Occipital lobe (tissue), 2 donors: Measurements from ENCODE around the gene ZNF429. TPM values are rescaled to one million over a fixed set of nuclear protein-coding genes. Genes with fewer than 3 reads are reported as not detected.
"Not testable (repeated sequence)": the region's sequence is repeated elsewhere in the genome, so short reads cannot be mapped to it uniquely, and the experiment has no call there.

Experiments
- DNase-seq: peaks from one replicate; lab custom pipeline; 2025; lab: John Stamatoyannopoulos, UW
- total RNA-seq: library from RNA; depleted of rRNA; stranded (reverse); fragments of >200 nt; gene quantifications from one replicate; pipeline ENCODE4 v1.2.3, GENCODE V29; 2014

The ZNF429 gene
- total RNA-seq, 1 donor from 2014 or later = 25.9 TPM

DNA sequence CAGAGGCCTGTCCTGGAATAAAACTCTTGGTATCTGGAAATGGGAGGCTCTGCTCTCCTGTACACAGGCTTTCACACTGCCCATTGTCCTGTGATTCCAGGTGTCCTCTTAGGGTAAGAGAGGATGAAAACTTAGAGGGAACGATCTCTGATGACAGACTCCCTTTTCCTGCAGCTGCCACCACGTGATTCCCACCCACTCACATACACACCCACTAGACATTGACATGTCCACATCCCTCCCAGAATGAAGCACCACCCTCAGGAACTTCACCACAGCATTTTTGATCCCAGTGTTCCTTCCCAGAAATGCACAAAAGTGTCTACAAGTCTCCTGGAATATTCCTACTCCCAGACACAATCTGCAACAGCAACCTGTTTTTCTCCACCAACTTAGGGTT, 8.2 kb downstream of the ZNF429 start:
- DNase-seq = no peak

DNA sequence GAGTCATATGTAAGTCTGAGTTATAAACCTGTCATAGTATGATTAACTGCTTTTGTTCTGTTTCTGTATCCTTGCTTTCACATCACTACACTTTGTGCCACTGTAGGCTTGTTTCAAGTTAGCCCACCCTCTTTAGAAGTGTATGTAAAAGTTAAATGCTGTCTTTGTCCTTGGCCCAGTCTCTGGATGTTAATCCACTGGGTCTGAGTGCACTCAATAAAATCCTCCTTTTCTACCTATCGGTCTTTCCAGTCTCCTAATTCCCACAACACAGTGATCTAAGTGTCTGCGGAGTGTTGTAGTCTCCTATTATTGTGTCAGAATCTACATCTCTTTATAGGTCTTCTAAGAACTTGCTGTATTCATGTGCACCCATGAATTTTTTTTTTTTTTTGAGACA, 14.1 kb downstream of the ZNF429 start:
- no peak for DNase-seq

DNA sequence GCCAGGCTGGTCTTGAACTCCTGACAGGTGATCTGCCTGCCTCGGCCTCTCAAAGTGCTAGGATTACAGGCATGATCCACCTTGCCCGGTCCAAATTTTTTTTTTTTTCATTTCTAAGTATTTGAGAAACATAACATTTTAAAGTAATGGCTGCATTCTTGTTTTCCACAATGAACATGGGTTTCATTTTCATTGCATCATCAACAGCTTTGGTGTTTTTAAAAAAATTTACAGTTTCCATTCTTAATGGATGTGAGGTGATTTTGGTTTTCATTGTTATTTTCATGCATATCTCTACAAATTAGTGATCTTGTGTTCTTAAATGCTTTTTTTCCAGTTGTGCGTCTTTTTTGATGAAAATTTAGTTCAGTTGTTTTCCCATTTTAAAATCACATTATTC, 27.5 kb downstream of the ZNF429 start:
- no peak for DNase-seq

DNA sequence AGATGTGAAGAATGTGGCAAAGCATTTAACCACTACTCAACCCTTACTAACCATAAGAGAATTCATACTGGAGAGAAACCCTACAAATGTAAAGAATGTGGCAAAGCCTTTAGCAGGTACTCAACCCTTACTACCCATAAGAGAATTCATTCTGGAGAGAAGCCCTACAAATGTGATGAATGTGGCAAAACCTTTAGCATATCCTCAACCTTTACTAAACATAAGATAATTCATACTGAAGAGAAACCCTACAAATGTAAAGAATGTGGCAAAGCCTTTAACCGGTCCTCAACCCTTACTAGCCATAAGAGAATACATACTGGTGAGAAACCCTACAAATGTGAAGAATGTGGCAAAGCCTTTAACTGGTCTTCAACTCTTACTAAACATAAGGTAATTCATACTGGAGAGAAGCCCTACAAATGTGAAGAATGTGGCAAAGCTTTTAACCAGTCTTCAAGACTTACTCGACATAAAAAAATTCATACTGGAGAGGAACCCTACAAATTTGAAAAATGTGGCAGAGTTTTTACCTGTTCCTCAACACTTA, 31.4 kb downstream of the ZNF429 start:
- not testable (repeated sequence) for DNase-seq

DNA sequence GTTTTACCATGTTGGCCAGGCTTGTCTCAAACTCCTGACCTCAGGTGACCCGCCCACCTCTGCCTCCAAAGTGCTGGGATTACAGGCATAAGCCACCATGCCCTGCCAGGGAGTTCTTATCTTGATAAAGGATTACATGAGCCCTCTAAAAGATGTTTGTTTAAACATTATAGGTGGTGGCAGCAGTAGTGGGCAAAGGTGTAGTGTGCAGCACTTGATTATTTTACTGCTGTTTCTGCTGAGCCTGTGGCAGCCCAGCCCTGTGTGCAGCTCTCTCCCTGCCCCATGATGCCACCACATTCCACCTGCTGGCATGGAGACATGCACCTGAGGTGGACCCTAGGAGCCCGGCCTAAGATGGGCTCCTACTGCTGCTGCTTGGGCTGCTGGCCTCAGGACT, 54.0 kb downstream of the ZNF429 start:
- no peak for DNase-seq

DNA sequence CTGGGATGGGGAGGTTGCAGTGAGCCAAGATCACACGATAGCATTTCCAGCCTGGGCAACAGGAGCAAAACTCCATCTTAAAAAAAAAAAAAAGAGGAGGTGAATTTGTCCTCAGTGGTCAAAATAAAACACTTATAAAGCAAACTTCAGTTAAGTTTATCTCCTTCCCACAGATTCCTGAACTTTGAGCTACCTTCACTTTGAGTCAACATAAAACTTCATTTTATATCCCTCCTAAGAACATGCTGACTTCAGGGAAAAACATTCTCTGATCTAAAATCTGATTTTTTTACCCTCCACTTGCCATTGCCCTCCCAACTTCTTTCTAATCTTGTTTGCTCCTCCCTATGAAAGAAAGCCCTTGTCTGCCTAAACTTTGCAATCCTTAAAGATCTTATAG, 59.0 kb downstream of the ZNF429 start:
- DNase-seq = no peak

DNA sequence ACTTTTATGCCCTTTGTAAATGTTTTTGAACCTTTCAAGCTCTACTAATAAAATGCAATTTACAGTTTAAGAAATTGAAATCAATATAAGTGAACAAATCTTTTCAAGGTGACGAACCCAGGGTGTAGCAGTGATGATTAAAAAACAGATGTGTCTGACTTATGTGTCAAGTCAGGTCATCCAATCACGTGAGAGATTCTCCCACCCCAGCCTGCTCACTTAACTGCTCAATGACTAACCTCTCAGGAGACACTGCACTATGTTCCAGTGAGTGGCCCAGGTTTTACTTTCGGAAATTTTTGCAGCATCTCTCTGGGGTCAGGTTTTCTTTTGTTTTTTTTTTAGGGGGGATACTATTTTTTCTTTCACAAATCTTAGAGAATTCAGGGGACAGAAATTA, 60.7 kb downstream of the ZNF429 start:
- no peak for DNase-seq

DNA sequence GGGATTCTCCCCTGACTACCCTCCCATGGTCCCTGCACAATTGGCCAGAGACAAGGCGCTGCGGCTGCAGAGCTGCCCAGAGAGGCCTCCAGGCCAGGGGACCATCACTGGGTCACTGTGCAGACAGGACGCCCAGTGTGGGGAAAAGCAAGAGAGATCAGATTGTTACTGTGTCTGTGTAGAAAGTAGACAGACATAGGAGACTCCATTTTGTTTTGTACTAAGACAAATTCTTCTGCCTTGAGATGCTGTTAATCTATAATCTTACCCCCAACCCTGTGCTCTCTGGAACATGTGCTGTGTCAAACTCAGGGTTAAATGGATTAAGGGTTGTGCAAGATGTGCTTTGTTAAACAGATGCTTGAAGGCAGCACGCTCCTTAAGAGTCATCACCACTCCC, 62.4 kb downstream of the ZNF429 start:
- DNase-seq = not testable (repeated sequence)

DNA sequence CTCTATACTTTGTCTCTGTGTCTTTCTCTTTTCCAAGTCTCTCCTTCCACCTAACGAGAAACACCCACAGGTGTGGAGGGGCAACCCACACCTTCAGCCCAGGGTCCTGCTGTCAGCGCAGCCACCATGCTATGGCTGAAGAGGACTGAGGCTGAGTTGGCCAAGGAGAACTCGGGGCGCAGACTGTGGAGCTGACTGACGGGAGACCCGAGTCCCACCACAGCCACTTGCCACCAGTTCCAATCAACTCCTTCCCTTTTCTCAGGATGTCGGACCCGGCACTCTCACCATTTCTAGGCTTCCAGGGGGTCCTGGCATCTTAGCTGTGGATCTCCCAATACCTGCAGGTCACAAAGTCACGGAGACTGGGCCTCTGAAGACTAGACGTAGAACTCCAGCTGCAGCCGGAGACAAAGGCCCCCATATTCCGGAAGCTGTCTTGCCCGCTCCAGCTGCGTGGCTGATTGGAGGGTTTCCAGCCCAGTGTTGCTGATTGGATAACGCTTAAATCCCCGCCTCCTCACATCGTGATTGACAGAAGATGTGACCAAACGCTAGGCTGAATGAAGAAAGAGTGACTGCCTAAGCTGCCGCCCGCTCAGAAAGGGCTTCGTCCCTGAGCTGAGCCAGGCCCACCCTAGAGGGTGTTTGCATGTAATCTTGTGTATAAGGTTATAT, 63.6 kb downstream of the ZNF429 start:
- peak; percentile 91 for DNase-seq

DNA sequence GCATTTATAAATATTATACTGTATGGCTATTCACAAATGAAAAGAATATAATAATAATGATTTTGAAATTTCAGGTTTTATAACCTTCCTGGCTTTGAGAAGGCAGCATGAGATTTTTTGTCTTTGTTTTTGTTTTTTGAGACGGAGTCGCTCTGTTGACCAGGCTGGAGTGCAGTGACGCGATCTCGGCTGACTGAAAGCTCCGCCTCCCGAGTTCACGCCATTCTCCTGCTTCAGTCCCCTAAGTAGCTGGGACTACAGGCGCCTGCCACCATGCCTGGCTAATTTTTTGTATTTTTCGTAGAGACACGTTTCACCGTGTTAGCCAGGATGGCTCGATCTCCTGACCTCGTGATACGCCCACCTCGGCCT, 64.1 kb downstream of the ZNF429 start:
- peak; percentile 66 for DNase-seq

DNA sequence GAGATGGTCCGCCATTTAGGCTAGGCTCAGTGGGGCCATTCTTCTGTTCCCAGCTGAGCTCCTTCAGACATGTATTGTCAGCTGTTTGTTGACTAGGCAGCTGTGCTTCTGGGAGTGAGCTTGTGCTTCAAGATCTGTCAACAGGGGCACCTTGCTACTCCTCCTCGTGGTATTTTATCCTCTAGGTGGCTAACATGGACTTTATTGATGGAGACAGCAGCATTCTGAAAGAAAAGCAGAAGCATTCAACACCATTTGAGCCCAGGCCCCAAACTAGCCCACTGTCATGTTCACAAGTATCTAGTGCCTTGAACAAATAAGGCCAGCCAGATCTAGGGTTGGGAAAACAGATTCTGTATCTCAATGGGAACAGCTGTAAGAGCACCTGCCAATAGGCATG, 65.9 kb downstream of the ZNF429 start:
- no peak for DNase-seq

DNA sequence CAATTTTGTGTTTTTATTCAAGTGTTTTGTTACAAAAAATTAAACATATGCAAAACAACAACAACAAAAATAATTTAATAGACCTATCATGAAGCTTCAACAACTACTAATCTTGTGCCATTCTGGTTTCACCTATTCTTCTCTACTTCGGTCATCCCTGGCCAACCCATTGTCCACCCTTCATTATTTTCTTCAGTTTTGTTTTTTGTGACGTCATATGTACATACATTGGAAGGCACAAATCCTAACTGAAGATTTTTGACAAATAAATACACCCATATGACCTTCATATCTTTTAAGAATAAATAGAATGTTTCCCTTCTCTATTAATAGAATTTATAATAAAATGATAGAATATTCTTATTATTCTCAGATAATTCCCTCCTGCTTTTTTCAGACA, 69.2 kb downstream of the ZNF429 start:
- no peak for DNase-seq

DNA sequence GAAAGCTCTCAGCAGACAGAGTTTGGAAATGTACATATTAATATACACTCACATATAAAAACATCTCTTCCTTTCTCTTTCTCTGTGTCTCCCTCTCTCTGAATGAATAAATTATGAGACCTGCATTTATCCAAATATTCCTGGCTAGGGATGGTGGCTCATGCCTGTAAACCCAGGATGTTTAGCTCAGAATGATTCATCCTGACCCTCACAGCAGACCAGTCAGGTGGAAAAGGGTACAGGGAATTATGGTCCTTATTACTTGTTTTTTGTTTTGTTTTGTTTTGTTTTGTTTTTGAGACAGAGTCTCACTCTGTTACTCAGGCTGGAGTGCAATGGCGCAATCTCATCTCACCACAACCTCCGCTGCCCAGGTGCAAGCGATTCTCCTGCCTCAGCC, 71.1 kb downstream of the ZNF429 start:
- no peak for DNase-seq

DNA sequence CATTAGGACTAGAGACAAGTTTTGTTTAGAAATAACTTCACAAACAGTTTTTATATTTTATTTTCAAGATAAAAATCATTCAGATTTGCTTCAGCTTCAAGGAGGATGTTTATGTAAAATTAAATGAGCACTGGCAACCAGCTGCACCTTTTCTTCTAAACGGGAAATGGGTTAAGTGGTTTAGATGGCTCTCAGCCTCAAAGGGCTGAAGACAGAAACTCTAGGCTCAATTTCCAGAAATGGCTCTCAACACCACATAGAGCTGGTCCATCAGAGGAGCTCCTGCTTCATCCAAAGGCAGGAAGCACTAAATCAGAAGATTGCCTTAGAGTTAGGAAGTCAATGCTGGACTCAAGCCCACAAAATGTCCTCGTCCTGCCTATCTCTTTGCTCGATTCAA, 74.7 kb downstream of the ZNF429 start:
- no peak for DNase-seq

DNA sequence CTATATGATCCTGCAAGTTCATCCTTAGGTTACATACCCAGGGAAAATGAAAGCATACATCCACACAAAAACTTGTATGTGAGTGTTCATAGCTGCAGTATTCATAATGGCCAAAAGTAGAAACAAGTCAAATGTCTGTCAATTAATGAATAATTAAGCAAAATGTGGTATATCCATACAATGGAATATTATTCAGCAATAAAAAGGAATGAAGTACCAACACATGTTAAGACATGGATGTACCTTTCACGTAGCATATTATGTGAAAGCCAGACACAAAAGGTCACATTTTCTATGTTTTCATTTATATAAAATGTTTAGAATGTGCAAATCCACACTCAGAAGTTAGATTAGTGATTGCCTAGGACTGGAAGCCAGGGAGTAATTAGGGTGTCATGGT, 75.4 kb downstream of the ZNF429 start:
- no peak for DNase-seq

DNA sequence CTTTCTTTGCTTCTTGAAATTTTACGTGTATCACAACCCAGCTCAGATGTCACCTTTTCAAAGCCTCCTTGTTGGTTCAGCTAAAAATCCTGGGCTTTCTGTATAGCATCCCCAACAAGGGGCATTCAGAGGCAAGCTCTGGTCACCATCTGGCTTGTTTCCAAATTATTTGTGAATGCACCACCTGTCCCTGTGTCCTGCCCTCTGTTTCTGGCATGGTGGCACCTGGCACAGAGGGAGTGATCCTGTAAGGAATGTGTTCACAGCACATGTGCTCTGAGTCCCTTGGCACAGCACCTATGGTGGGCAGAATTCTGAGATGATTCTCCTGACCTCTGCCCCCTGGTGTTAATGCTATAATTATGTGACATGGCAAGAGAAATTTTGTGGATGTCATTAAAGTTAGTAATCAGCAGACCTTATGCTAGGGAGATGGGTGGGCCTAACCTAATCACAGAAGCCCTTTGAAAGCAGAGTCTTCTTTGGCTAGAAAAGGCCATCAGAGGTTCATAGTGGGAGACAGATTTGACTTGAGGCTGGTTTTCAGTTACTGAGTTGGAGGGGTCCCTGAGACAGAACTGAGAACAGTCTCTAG, 76.3 kb downstream of the ZNF429 start:
- DNase-seq = no peak

DNA sequence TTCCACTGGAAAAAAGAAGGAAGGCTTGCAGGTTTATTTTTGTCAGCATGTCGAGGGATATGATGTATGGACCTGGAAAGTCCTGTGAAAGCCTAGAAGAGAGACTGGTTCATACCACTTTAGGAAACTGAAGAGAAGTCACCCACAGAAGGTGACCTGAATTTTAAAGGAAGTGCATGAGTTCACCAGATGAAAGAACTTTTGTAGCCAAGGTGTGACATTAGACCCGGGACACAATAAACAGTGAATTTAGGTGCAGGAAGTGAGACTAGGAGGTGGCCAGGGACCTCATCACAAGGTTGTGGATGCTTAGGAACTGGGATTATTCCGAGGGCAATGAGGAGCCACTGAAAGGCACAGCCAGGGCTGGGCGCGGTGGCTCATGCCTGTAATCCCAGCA, 79.1 kb downstream of the ZNF429 start:
- DNase-seq = no peak

DNA sequence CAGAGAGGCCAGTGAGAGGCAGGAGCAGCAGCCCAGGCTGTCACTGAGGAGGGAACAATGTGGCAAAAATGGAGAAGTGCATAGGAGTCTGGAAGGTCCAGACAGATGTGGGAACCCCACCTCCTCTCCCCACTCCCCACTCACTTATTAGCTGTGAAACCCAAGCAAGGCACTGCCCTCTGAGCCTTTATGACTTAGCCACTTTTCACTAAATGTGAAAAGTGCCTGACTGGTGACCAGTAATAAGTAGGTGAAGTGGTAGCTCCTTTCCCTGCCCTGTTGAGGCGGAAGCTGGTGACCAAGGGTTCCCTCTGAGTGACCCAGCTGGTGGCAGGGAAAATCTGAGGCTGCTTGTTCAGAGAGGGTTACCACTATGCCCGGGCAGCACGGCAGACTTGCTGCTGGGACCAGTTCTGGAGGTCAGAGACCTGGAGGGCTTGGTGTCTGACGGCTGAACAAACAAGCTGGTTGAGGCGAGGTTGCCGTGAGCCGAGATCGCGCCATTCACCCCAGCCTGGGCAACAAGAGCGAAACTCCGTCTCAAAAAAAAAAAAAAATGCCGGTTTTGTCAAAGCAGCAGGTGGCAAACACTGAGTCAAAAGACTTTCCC, 80.0 kb downstream of the ZNF429 start:
- no peak for DNase-seq

DNA sequence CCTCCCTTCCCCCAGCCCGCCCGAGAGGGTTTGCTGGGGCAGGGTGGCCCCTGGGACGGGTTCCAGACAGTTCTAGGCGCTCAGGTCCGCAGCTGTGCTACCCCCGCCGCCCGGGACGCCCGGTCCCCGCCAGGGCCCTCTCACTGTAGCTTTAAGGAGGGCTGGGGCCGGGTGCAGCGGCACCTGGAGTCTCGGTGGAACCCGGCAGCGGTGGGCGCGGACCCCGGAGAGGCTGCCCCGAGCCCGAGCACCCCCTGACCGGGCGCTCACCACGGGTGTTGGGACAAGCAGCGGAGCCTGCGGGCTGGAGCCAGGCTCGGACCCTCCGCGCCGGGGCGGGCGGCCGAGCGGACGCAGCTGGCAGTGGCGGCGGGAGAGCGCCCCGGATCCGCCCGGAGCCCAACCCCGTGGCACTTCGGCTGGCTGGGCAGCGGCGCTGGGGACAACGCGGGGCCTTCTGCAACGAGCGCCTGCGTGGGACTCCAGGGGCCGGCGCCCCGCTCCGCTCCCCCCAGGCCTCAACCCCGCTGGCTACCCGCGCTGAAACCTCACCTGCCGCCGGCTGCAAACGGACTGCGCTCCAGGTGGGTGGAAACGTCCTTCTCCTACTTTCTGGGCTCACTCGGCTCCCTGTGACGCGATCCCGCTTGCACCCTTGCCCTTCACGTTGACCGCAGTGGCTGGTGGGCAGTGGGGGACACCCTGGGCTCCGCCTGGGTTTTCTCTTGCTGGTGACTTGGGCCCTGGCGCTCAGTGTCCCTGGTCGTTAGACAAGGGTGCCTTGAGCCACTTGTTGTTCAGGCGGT, 81.1 kb downstream of the ZNF429 start:
- no peak for DNase-seq

DNA sequence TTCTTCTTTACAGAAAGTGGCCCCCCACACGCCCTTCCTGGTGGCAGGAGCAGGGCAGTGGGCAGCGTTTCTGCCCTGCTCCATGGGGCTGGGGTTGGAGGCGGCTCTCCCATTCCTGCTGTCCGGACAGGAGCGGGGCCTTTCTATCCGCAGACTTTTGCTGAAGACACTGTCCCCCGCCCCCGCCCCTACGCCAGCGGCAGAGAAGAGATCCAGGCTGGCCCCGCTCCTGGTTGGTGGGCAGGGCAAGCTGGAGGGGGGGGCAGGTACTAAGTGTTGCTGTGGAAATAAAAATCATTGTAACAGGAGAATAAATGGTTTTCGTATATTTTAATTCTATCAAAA, 81.7 kb downstream of the ZNF429 start:
- DNase-seq = no peak

DNA sequence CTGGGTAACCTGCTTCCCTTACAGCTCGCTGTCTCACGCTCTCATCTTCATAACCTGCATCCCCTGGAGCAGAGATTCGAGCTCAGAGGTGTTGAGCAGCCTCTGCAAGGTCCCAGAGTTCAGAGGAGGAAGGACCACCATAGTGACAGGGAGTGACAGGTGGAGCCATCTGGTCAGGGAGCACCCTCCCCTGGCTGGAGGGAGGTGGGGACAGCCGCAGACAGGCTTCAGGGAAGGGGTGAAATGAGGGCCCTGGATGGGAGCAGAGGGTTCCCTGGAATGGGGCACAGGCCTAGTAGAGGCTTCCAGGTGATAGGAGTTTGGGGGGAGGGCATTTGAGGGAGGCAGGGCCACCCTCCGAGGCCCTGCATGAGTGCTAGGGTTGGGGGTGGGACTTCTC, 82.1 kb downstream of the ZNF429 start:
- no peak for DNase-seq

DNA sequence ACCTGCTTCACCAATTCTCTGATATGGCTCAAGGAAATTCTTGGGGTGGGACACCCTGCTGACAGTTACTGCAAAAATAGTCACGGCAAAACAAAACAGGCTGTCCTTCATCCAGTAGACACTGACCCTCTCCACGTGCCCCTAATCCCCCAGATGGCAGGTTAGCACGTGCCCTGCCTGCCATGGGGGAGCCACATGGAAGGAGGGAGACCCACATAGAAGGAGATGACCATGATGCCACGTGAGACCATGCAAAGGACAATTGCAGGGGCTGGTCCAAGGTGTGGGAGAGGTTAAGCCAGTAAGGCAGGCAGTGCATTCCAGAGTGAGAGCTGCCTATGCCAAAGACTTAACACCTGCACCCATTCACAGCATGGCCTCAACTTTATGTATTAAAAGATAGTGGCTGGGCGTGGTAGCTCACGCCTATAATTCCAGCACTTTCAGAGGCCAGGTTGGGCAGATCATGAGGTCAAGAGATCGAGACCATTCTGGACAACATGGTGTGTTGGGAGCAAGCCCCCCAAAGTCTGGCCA, 82.7 kb downstream of the ZNF429 start:
- no peak for DNase-seq
